Lower leg skin (tissue), 4 donors: Measurements from ENCODE around the gene MYRIP. TPM values are rescaled to one million over a fixed set of nuclear protein-coding genes. Genes with fewer than 3 reads are reported as not detected.

Source experiments
- DNase-seq, 2 donors: peaks; one replicate each; pipeline ENCODE4 v3.0.0-alpha.2; 2019; ENCODE audit warnings: low spot score in 2 of 2
- H3K4me3 ChIP-seq: fragments of 200-600 bp; sonication (generic); 2 replicates; pipeline ENCODE4 v1.5.1; 2017; ENCODE audit warnings: mild to moderate bottlenecking, low read depth; ENCODE audit not compliant: poor library complexity, severe bottlenecking
- CTCF ChIP-seq, 3 donors: fragments of 450-650 bp; IDR thresholded peaks; one replicate each; pipeline ENCODE4 v1.5.1; 2016; ENCODE audit warnings: antibody characterized with exemption in 3 of 3, mild to moderate bottlenecking in 3 of 3, moderate library complexity in 2 of 3
- POLR2A ChIP-seq, 2 donors: fragments of 450-650 bp; IDR thresholded peaks; one replicate each; pipeline ENCODE4 v1.6.1; 2016 to 2017; ENCODE audit warnings: antibody characterized with exemption in 2 of 2, mild to moderate bottlenecking in 1 of 2, moderate library complexity in 1 of 2
- whole genome bisulfite sequencing, 2 donors: methylation state at CpG; one replicate each; pipeline ENCODE4 v1.1.5; 2018; 5-methylcytosine and 5-hydroxymethylcytosine counted together
- intact Hi-C: fragments of 100-400 bp; cut with DNase I; formaldehyde crosslinking; loops from one replicate; pipeline ENCODE4 v1.15.0; 2023; ENCODE audit warnings: low total_unique reads
- total RNA-seq, 4 donors: library from RNA; depleted of rRNA; stranded (reverse); fragments of >200 nt; gene quantifications; one replicate each; pipeline ENCODE4 v1.1.0, GENCODE V29; 2016

MYRIP gene
- total RNA-seq, 4 donors from 2014 or later, result 1.2 to 2.9 (median 1.5) TPM

DNA sequence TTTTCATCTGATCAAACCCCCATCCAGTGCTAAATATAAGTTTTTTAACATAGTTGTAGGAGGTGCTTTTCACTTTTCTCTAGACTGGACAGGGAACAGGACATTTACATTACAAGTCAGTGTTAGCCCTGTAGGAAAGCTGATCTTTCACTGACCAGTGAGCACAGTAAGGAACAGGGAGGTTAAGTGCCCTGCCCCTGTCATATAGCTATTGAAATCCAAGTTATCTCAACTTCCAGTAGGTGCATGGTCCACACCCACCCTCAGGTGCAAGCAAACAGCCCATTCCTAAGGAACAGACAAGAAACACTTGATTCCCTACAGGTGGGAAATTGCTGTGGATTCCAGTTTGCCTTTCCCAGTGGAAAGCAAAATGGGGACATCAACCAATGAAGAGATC is 421.0 kb downstream of the MYRIP start:
- no peak for DNase-seq
- no peak overlapping the region for H3K4me3 ChIP-seq
- TF ChIP-seq POLR2A (IDR thresholded peaks at IDR 0.05), result no peak
- intact Hi-C loops, result no loop called here

DNA sequence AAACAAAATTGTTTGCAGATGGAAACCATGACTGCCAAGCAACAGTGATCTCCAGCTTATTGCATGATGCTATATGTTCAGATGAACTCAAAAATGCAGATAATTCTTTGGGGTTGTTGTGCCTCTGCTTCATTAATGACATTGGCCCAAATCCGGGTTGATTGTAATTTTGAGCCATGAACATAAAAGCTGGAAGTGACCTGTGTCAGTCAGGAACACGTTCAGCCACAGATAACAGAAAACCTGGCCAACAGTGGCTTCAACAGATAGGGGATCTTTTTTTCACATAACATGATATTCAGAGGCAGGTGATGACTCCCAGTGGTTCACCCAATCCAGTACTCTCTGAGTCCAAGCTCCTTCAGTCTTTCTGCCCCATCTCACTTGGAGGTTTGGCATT is 423.2 kb downstream of the MYRIP start:
- DNase-seq, result no peak
- WGBS, 2 donors, result 77 to 82% methylated on average over 2 of the region's 2 CpGs
- no peak overlapping the region for H3K4me3 ChIP-seq
- TF ChIP-seq CTCF (IDR thresholded peaks at IDR 0.05) (no peak), POLR2A (IDR thresholded peaks at IDR 0.05) (no peak)
- intact Hi-C loops, result no loop called here

DNA sequence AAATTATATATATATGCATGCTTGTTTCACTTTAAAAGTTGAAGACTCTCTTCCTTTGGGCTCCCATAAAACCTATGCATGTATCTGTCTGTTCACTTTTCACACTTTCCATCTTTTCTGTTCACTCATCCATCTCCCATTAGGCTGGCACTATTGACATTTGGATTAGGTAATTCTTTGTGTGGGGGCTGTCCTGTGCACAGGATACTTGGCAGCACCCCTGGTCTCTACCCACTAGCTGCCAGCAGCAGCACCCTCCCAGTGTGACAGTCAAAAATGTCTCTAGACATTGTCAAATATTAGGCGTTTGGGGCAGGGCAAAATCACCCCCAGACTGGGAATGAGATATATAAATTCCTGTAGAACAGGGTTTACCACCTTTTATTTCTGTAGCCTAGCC is 427.8 kb downstream of the MYRIP start:
- 60 to 81% methylated on average over 1 of the region's 1 CpG for WGBS, 2 donors
- no peak for DNase-seq
- H3K4me3 ChIP-seq, result no peak overlapping the region
- TF ChIP-seq POLR2A (IDR thresholded peaks at IDR 0.05) (no peak), CTCF (IDR thresholded peaks at IDR 0.05) (no peak)
- intact Hi-C loops, result no loop called here

DNA sequence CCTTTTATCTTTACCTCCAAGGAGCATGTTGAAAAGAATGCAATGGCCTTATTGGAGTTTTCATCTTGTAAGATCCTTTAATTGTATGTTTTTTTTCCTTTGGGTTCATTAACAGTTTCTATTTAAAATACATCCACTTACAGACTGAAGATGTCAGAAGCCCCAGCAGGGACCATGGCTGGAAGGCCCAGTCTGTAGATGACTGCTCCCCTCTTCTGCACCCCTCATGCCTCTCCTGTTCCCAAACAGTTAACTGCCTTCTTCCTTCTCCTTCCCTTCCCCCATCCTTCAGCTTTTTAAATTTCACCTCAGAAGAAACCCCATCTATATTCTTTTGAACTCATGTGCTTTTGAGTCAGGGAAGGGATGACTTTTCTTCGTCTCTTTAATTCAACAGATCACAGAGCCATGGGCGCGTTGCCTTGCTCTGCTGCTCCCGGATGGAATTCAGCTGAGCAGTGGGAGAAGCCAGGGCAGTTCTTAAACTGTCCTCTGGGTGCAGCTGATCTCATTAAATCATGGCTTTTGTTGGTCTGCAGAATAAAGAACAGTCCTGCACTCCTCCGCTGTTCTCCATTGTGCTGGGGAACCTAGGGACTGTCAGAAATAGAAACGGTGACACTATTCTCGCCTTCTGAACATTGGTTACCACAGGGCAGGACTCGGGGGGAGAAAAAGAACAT is 428.6 kb downstream of the MYRIP start:
- H3K4me3 ChIP-seq, result no peak overlapping the region
- no peak for TF ChIP-seq CTCF (IDR thresholded peaks at IDR 0.05)
- no peak for TF ChIP-seq POLR2A (IDR thresholded peaks at IDR 0.05)
- WGBS, 2 donors, result 69 to 80% methylated on average over 8 of the region's 8 CpGs
- no peak for DNase-seq
- intact Hi-C loops, result no loop called here

GRCh38 chr3:40240921-40241320 is 431.5 kb downstream of the MYRIP start:
- no peak for DNase-seq
- no peak overlapping the region for H3K4me3 ChIP-seq
- TF ChIP-seq CTCF (IDR thresholded peaks at IDR 0.05) (no peak), POLR2A (IDR thresholded peaks at IDR 0.05) (no peak)
- intact Hi-C loops, result no loop called here
- 94 to 100% methylated on average over 1 of the region's 1 CpG for WGBS, 2 donors

- no peak for TF ChIP-seq CTCF (IDR thresholded peaks at IDR 0.05)
- TF ChIP-seq POLR2A (IDR thresholded peaks at IDR 0.05), result no peak
- 55 to 69% methylated on average over 1 of the region's 1 CpG for WGBS, 2 donors
- no peak for DNase-seq
- intact Hi-C loops, result no loop called here
- H3K4me3 ChIP-seq, result no peak overlapping the region
Measured at GRCh38 chr3:40242216-40242615, 432.8 kb downstream of the MYRIP start.
